Large intestine (tissue), 3 donors: Measurements from ENCODE around the gene SMAD3. TPM values are rescaled to one million over a fixed set of nuclear protein-coding genes. Genes with fewer than 3 reads are reported as not detected.

Experiments
- DNase-seq, 2 donors: peaks; one replicate each; pipeline versions ENCODE4 v3.0.0 to v3.0.0-alpha.2; 2013
- H3K27ac ChIP-seq: one replicate; pipeline ENCODE4 v1.5.1; 2013; ENCODE audit warnings: low read length
- H3K27me3 ChIP-seq: 2 replicates; pipeline ENCODE4 v1.6.1; 2013; ENCODE audit warnings: low read length; ENCODE audit not compliant: control insufficient read depth, insufficient read depth
- H3K36me3 ChIP-seq: 2 replicates; pipeline ENCODE4 v1.6.1; 2013; ENCODE audit warnings: low read length; ENCODE audit not compliant: control insufficient read depth, insufficient read depth
- H3K4me1 ChIP-seq: one replicate; pipeline ENCODE4 v1.6.1; 2013; ENCODE audit warnings: low read length; ENCODE audit not compliant: control insufficient read depth, insufficient read depth
- H3K4me3 ChIP-seq: one replicate; pipeline ENCODE4 v1.5.1; 2013; ENCODE audit warnings: low read length
- H3K9me3 ChIP-seq: one replicate; pipeline ENCODE4 v1.6.1; 2013; ENCODE audit warnings: mild to moderate bottlenecking, low read depth, low read length, moderate library complexity; ENCODE audit not compliant: control insufficient read depth
- WGBS: methylation state at CpG from one replicate; pipeline ENCODE4 v1.1.5; 2013; ENCODE audit warnings: low lambda C conversion rate; ENCODE audit not compliant: insufficient coverage; 5-methylcytosine and 5-hydroxymethylcytosine counted together
- polyA plus RNA-seq: library from polyadenylated mRNA; unstranded; fragments of 120-200 nt; gene quantifications from one replicate; pipeline ENCODE4 v1.2.1, GENCODE V29; 2013

The SMAD3 gene
- polyA plus RNA-seq, 1 donor: 29.4 TPM

- no peak for DNase-seq
- no peaks in the 10 kb centered on the region for H3K9me3 ChIP-seq
- no peak overlapping the region for H3K4me3 ChIP-seq
- peaks cover 5% of the 10 kb centered on the region for H3K36me3 ChIP-seq
- no peaks in the 10 kb centered on the region for H3K27me3 ChIP-seq
- 100% methylated on average over 2 of the region's 12 CpGs for WGBS
- peaks cover 31% of the 10 kb centered on the region for H3K4me1 ChIP-seq
- H3K27ac ChIP-seq: no peak overlapping the region
Measured at GRCh38 chr15:67130166-67130565, 64.8 kb downstream of the SMAD3 start.

GRCh38 chr15:67130673-67131601 lies 65.5 kb downstream of the SMAD3 start:
- no peak for DNase-seq
- Histone ChIP-seq H3K27me3 (no peaks in the 10 kb centered on the region), H3K4me3 (no peak overlapping the region), H3K9me3 (no peaks in the 10 kb centered on the region), H3K27ac (no peak overlapping the region), H3K4me1 (peaks cover 37% of the 10 kb centered on the region), H3K36me3 (peaks cover 5% of the 10 kb centered on the region)
- 76% methylated on average over 3 of the region's 15 CpGs for WGBS

GRCh38 chr15:67132276-67132675 lies 66.9 kb downstream of the SMAD3 start:
- WGBS: no CpG with 5 or more reads among the region's 3 CpGs
- H3K9me3 ChIP-seq: no peaks in the 10 kb centered on the region

GRCh38 chr15:67133026-67133425 lies 67.6 kb downstream of the SMAD3 start:
- Histone ChIP-seq H3K9me3 (no peaks in the 10 kb centered on the region), H3K27ac (no peak overlapping the region), H3K27me3 (no peaks in the 10 kb centered on the region), H3K4me3 (no peak overlapping the region), H3K4me1 (peaks cover 38% of the 10 kb centered on the region), H3K36me3 (peaks cover 5% of the 10 kb centered on the region)
- WGBS: 0% methylated on average over 1 of the region's 4 CpGs
- no peak for DNase-seq

More at GRCh38 chr15:67132276-67132675, 66.9 kb downstream of the SMAD3 start:
- Histone ChIP-seq H3K27ac (no peak overlapping the region), H3K4me1 (peaks cover 36% of the 10 kb centered on the region), H3K36me3 (peaks cover 5% of the 10 kb centered on the region), H3K4me3 (no peak overlapping the region), H3K27me3 (no peaks in the 10 kb centered on the region)
- DNase-seq: no peak

GRCh38 chr15:67133738-67134066 lies 68.3 kb downstream of the SMAD3 start:
- Histone ChIP-seq H3K27ac (peak overlapping the region; percentile 81), H3K9me3 (no peaks in the 10 kb centered on the region), H3K27me3 (no peaks in the 10 kb centered on the region), H3K4me1 (peaks cover 44% of the 10 kb centered on the region), H3K36me3 (peaks cover 4% of the 10 kb centered on the region), H3K4me3 (no peak overlapping the region)
- WGBS: no CpG with 5 or more reads among the region's 3 CpGs
- DNase-seq: no peak

- H3K27ac ChIP-seq: peak overlapping the region; percentile 81
- H3K4me1 ChIP-seq: peaks cover 48% of the 10 kb centered on the region
- H3K27me3 ChIP-seq: no peaks in the 10 kb centered on the region
- peak; percentile 48 to 70 for DNase-seq
- no CpG with 5 or more reads among the region's 13 CpGs for WGBS
- H3K36me3 ChIP-seq: peaks cover 2% of the 10 kb centered on the region
- H3K9me3 ChIP-seq: no peaks in the 10 kb centered on the region
- no peak overlapping the region for H3K4me3 ChIP-seq
Measured at GRCh38 chr15:67134067-67134838, 68.9 kb downstream of the SMAD3 start.

GRCh38 chr15:67134871-67135492 lies 69.6 kb downstream of the SMAD3 start:
- no peaks in the 10 kb centered on the region for H3K9me3 ChIP-seq
- DNase-seq: no peak
- H3K36me3 ChIP-seq: peaks cover 2% of the 10 kb centered on the region
- WGBS: no CpG with 5 or more reads among the region's 4 CpGs
- peaks cover 48% of the 10 kb centered on the region for H3K4me1 ChIP-seq
- no peaks in the 10 kb centered on the region for H3K27me3 ChIP-seq
- H3K4me3 ChIP-seq: no peak overlapping the region
- H3K27ac ChIP-seq: peak overlapping the region; percentile 81

- Histone ChIP-seq H3K27ac (peak overlapping the region; percentile 81), H3K9me3 (no peaks in the 10 kb centered on the region), H3K36me3 (peaks cover 4% of the 10 kb centered on the region), H3K27me3 (no peaks in the 10 kb centered on the region), H3K4me1 (peaks cover 52% of the 10 kb centered on the region), H3K4me3 (no peak overlapping the region)
- DNase-seq: peak in 1 of 2 donors; percentile 67
- WGBS: 84% methylated on average over 4 of the region's 4 CpGs
Measured at GRCh38 chr15:67135494-67135893, 70.1 kb downstream of the SMAD3 start.

- Histone ChIP-seq H3K27ac (no peak overlapping the region), H3K4me1 (peaks cover 53% of the 10 kb centered on the region), H3K27me3 (no peaks in the 10 kb centered on the region), H3K4me3 (no peak overlapping the region), H3K36me3 (peaks cover 4% of the 10 kb centered on the region), H3K9me3 (no peaks in the 10 kb centered on the region)
- WGBS: no CpG with 5 or more reads among the region's 3 CpGs
- DNase-seq: no peak
Measured at GRCh38 chr15:67136802-67137201, 71.4 kb downstream of the SMAD3 start.

GRCh38 chr15:67137319-67137718 lies 71.9 kb downstream of the SMAD3 start:
- no peak for DNase-seq
- Histone ChIP-seq H3K27ac (no peak overlapping the region), H3K27me3 (no peaks in the 10 kb centered on the region), H3K4me1 (peaks cover 53% of the 10 kb centered on the region), H3K9me3 (no peaks in the 10 kb centered on the region), H3K4me3 (no peak overlapping the region), H3K36me3 (peaks cover 4% of the 10 kb centered on the region)
- WGBS: 100% methylated on average over 1 of the region's 1 CpG
